ENCODE data around the gene EDNRB.
"Not testable (repeated sequence)": the region's sequence is repeated elsewhere in the genome, so short reads cannot be mapped to it uniquely, and the experiment has no call there.

The EDNRB gene

DNA sequence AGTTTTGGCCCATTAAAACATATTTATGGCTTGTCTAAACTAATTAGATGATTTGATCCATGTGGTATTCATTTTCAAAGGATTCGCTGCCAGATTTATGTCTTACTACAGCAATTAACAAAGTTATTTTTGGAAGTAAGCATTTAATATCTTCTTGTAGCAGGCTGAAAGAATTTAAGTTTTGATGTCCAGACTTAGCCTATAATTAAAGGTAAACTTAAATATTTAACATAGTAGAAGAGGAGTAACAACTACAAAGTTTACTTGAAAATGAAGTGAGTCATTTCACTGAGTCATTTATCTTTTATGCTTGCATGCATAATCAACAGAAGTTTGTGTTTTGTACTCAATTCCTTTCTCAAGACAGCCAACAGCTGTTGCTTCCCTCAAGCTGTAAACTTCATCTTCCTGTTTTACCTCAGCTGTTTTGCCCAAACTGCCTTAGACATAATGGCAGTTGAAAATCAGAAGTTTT, 58.1 kb downstream of the EDNRB start:
- ChIA-PET POLR2A (ENCODE audit: low non-redundant PET) (no interaction called here), CTCF (no interaction called here)
- TF ChIP-seq, protein P1, sequence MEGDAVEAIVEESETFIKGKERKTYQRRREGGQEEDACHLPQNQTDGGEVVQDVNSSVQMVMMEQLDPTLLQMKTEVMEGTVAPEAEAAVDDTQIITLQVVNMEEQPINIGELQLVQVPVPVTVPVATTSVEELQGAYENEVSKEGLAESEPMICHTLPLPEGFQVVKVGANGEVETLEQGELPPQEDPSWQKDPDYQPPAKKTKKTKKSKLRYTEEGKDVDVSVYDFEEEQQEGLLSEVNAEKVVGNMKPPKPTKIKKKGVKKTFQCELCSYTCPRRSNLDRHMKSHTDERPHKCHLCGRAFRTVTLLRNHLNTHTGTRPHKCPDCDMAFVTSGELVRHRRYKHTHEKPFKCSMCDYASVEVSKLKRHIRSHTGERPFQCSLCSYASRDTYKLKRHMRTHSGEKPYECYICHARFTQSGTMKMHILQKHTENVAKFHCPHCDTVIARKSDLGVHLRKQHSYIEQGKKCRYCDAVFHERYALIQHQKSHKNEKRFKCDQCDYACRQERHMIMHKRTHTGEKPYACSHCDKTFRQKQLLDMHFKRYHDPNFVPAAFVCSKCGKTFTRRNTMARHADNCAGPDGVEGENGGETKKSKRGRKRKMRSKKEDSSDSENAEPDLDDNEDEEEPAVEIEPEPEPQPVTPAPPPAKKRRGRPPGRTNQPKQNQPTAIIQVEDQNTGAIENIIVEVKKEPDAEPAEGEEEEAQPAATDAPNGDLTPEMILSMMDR (conservative IDR thresholded peaks at IDR 0.05; ENCODE audit: low read depth): no peak
- no peak overlapping the region for H3K27ac ChIP-seq
- no peak for DNase-seq (ENCODE audit: low spot score)

DNA sequence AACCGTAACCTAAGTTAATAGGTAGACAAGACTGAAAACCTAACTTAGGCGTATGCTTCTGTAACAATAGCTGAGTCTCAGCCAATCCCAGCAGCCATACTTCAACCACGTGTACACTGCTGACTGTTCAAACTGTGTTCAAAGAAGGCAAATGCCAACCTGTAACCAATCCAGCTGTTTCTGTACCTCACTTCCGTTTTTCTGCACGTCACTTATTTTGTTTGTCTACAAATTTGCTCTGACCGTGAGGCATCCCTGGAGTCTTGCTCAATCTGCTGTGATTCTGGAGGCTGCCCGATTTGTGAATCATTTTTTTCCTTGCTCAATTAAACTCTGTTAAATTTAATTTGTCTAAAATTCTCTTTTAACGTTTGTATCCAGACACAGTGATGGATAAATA, 59.2 kb downstream of the EDNRB start:
- ChIA-PET POLR2A (ENCODE audit: low non-redundant PET) (no interaction called here), CTCF (interaction anchor here (0.6 kb wide), 1 partner anchor 1093 kb away, joined by 4 read pairs; no protein-coding TSS in a partner anchor)
- TF ChIP-seq, protein P1 (conservative IDR thresholded peaks at IDR 0.05; ENCODE audit: low read depth): no peak
- DNase-seq (ENCODE audit: low spot score): no peak
- H3K27ac ChIP-seq: no peak overlapping the region

DNA sequence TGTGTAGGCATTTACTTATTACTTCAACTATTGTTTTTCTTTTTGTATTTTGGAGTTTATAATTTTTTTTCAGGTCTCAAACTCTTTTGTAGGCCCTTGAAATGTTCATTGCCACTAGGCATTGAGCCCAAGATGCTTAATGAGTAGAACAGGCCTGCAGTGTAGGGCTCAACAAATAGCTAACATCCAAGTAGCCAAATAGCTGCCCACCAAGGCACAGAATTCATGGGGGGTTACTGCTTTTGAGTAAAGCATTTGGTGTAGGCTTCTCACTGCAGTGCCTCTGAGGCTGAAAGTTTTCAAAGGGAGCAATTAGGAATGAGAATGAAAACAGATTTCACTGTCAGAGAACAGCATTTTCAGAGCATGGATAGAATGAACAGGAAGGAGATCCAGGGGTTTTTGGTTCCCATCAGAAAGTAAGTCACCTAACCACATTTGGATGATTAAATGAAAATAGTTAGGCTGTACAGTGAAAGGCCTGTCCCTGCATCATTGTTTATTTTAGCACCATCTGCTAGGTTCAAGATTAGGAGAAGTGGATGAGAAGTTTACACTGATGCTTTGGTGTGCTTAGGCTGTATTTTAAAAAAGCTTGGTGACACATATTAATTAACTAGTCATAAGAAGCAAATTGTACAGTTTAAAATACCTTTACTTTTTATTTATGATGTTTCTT, 61.0 kb downstream of the EDNRB start:
- DNase-seq (ENCODE audit: low spot score): no peak
- CTCF ChIA-PET: no interaction called here
- no peak overlapping the region for H3K27ac ChIP-seq
- TF ChIP-seq, protein P1 (conservative IDR thresholded peaks at IDR 0.05; ENCODE audit: low read depth): no peak
- POLR2A ChIA-PET (ENCODE audit: low non-redundant PET): no interaction called here

DNA sequence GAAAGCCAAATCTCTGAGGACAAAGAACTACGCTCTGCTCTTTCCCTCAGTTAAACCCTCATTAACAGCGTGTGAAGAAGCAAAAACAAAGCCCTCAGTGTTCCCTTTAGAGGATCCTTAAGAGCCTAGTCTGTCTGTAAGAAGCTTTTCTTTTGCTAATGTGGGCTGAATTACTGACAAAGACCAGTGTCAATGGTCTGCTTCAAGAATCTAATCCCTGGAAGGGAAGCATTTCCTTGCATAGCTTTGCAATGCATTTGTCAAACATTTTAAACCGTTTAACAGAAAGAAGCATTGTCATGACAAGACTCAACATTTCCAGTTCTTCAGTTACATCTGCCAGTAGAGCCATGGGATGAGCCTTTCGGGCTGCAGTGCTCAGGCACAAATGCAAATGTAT, 64.9 kb downstream of the EDNRB start:
- no peak for DNase-seq (ENCODE audit: low spot score)
- TF ChIP-seq, protein P1 (conservative IDR thresholded peaks at IDR 0.05; ENCODE audit: low read depth): no peak
- ChIA-PET POLR2A (ENCODE audit: low non-redundant PET) (no interaction called here), CTCF (no interaction called here)
- H3K27ac ChIP-seq: no peak overlapping the region

DNA sequence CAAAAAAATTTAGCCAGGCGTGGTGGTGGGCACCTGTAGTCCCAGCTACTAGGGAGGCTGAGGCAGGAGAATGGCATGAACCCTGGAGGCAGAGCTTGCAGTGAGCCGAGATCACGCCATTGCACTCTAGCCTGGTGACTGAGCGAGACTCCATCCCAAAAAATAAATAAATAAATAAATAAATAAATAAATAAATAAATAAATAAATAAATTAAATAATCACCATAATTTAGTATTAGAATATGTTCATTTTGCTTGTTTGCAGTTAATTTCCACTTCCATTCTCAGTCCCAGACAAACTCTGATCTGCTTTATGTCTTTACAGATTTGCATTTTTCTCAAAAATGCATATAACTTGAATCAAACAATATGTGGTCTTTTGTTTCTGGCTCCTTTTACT, 70.6 kb downstream of the EDNRB start:
- POLR2A ChIA-PET (ENCODE audit: low non-redundant PET); H3K27ac ChIP-seq; CTCF ChIA-PET; DNase-seq (ENCODE audit: low spot score): not testable (repeated sequence)

DNA sequence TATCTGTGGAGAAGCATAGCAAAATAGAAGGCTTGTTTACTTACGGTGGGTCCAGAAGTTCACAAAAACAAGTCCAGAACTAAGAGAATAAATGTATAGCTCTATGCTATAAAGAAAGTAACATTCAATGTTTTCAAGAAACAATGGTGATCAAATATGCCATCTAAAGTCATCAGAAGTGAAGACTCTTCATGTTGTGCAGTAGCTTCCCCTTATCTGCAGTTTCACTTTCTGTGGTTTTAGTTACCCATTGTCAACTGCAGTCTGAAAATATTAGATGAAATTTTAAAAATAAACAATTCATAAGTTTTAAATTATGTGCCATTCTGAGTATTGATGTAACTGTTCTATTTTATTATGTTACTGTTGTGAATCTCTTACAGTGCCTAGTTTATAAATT, 72.5 kb downstream of the EDNRB start:
- no peak for DNase-seq (ENCODE audit: low spot score)
- POLR2A ChIA-PET (ENCODE audit: low non-redundant PET): no interaction called here
- H3K27ac ChIP-seq: no peak overlapping the region
- CTCF ChIA-PET: interaction anchor here (0.6 kb wide), 1 partner anchor 181 kb away, joined by 3 read pairs; no protein-coding TSS in a partner anchor
- TF ChIP-seq, protein P1 (conservative IDR thresholded peaks at IDR 0.05; ENCODE audit: low read depth): no peak

Measured in RWPE1 (cell line).